PC-3 (cell line): ENCODE measurements around the gene SPAG7. TPM values are rescaled to one million over a fixed set of nuclear protein-coding genes. Genes with fewer than 3 reads are reported as not detected.
"Not testable (repeated sequence)": the region's sequence is repeated elsewhere in the genome, so short reads cannot be mapped to it uniquely, and the experiment has no call there.

Experiments used
- ATAC-seq: fragments of 200-7000 bp; cut with Tn5 transposase; 2 replicates; pipeline ENCODE4 v1.9.1; 2020; ENCODE audit warnings: mild to moderate bottlenecking, moderate library complexity
- BruUV-seq: library from RNA; stranded (reverse); fragments of 400-500 nt; replicated peaks from 2 replicates; lab custom pipeline; 2021; lab: Mats Ljungman, UMichigan
- CTCF ChIA-PET: fragments of 300-600 bp; sonication (Branson Sonifier 250); formaldehyde crosslinking; loops from one replicate; lab custom pipeline; 2022; ENCODE audit warnings: antibody characterized with exemption; lab: Charles Lee
- POLR2A ChIA-PET: fragments of 300-600 bp; sonication (Branson Sonifier 250); formaldehyde crosslinking; loops from one replicate; lab custom pipeline; 2022; ENCODE audit warnings: antibody characterized with exemption; ENCODE audit not compliant: unreplicated experiment; lab: Charles Lee
- DNase-seq: peaks from one replicate; pipeline ENCODE4 v3.0.0-alpha.2; 2015
- H2AFZ ChIP-seq: fragments of 300-600 bp; sonication (generic); 2 replicates; pipeline ENCODE4 v1.6.0; 2016; ENCODE audit warnings: antibody characterized with exemption, low read length
- H3F3A ChIP-seq: fragments of 300-600 bp; sonication (generic); one replicate; pipeline ENCODE4 v1.6.0; 2017; ENCODE audit warnings: antibody characterized with exemption, low read length, control low read depth, mild to moderate bottlenecking; ENCODE audit not compliant: unreplicated experiment
- H3K27ac ChIP-seq: fragments of 300-600 bp; sonication (generic); 2 replicates; pipeline ENCODE4 v1.5.1; 2016; ENCODE audit warnings: mild to moderate bottlenecking, low read length
- H3K27me3 ChIP-seq: fragments of 300-600 bp; sonication (generic); 2 replicates; pipeline ENCODE4 v1.6.1; 2016; ENCODE audit warnings: low read length, mixed read lengths
- H3K36me3 ChIP-seq: fragments of 300-600 bp; sonication (generic); 2 replicates; pipeline ENCODE4 v1.6.1; 2016; ENCODE audit warnings: low read depth, mixed run types, low read length, mixed read lengths
- H3K4me1 ChIP-seq: fragments of 300-600 bp; sonication (generic); 2 replicates; pipeline ENCODE4 v1.5.1; 2016; ENCODE audit warnings: low read length; ENCODE audit not compliant: insufficient read depth
- H3K4me2 ChIP-seq: fragments of 300-600 bp; sonication (generic); 2 replicates; pipeline ENCODE4 v1.6.0; 2016; ENCODE audit warnings: low read length
- H3K4me3 ChIP-seq: fragments of 300-600 bp; sonication (generic); 2 replicates; pipeline ENCODE4 v1.5.1; 2016; ENCODE audit warnings: mild to moderate bottlenecking, low read length, mixed read lengths
- H3K79me2 ChIP-seq: fragments of 300-600 bp; sonication (generic); 2 replicates; pipeline ENCODE4 v1.6.1; 2017; ENCODE audit warnings: low read length, mixed read lengths
- H3K9ac ChIP-seq: fragments of 300-600 bp; sonication (generic); 2 replicates; pipeline ENCODE4 v1.6.0; 2016; ENCODE audit warnings: mild to moderate bottlenecking, low read length
- H3K9me2 ChIP-seq: fragments of 300-600 bp; sonication (generic); replicated peaks from 2 replicates; pipeline ENCODE4 v1.6.1; 2016; ENCODE audit warnings: mixed run types, low read length, mixed read lengths
- H3K9me3 ChIP-seq: fragments of 300-600 bp; sonication (generic); 2 replicates; pipeline ENCODE4 v1.6.1; 2016; ENCODE audit warnings: low read length, mixed read lengths
- H4K20me1 ChIP-seq: fragments of 300-600 bp; sonication (generic); 2 replicates; pipeline ENCODE4 v1.6.1; 2016; ENCODE audit warnings: low read length, mixed read lengths
- CTCF ChIP-seq: fragments of 300-600 bp; sonication (generic); conservative IDR thresholded peaks from 2 replicates; pipeline ENCODE4 v1.5.1; 2017; ENCODE audit warnings: antibody characterized with exemption, low read depth, mild to moderate bottlenecking, low read length
- EZH2 ChIP-seq: fragments of 300-600 bp; sonication (generic); IDR thresholded peaks from one replicate; pipeline ENCODE4 v1.6.1; 2017; ENCODE audit warnings: antibody characterized with exemption, mild to moderate bottlenecking, low read length; ENCODE audit not compliant: unreplicated experiment
- EZH2phosphoT487 ChIP-seq: fragments of 300-600 bp; sonication (generic); IDR thresholded peaks from 2 replicates; pipeline ENCODE4 v1.6.1; 2018; ENCODE audit warnings: mild to moderate bottlenecking, antibody characterized with exemption, low read length, borderline replicate concordance
- intact Hi-C: fragments of 100-400 bp; cut with micrococcal nuclease; formaldehyde crosslinking; loops from 2 replicates; pipeline ENCODE4 v1.9.0; 2023
- total RNA-seq: library from RNA; depleted of rRNA; stranded (reverse); fragments of >200 nt; gene quantifications from 2 replicates; pipeline ENCODE4 v1.2.3, GENCODE V29; 2014

SPAG7 gene
- total RNA-seq, 1 experiment from 2014 or later = 44.1 TPM

DNA sequence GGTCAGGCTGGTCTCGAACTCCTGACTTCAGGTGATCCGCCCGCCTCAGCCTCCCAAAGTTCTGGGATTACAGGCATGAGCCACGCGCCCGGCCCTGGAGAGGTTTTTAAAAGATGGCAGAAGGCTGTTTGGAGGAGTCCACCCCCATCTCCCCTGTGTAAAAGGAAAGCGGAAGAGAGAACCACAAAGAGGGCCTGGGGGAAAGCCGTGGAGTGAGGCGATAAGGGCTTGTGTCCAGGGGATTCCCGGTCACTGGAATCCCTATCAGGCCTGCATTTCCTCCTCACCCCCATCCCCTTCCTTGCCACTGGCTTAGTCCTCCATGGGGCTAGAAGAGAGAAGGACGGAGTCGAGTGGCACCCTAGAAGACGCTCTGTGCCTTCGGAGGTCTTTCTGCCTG lies 35.7 kb downstream of the SPAG7 start, which contains the start of gene GP1BA:
Gene GP1BA, plus strand, starts transcription at position 315 of the 400 bp plus-strand sequence. CDS start 328 bp downstream, outside the sequence.
- no TSS peak for BruUV-seq
- CTCF ChIA-PET = no interaction called here
- H3K9me3 ChIP-seq = no peaks in the 10 kb centered on the region

DNA sequence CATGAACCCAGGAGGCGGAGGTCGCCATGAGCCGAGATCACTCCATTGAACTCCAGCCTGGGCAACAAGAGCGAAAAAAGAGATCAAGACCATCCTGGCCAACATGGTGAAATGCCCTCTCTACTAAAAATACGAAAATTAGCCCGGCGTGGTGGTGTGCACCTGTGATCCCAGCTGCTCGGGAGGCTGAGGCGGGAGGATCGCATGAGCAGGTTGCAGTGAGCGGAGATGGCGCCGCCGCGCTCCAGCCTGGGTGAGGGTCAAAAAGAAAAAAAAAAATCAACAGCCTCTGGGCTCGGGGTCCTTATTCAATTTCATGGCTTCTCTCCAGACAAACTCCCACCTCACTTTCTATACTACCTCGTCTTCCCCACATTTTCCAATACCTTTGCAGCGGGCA lies 38.7 kb downstream of the SPAG7 start:
- no peaks in the 10 kb centered on the region for H3K4me1 ChIP-seq
- H3K27ac ChIP-seq = no peak overlapping the region
- H3K9me2 ChIP-seq = no peaks in the 10 kb centered on the region
- TF ChIP-seq EZH2 (no peak), CTCF (no peak), EZH2phosphoT487 (no peak)
- intact Hi-C loops = no loop called here
- no peak overlapping the region for H3K4me2 ChIP-seq
- no peaks in the 10 kb centered on the region for H3K27me3 ChIP-seq
- ChIA-PET CTCF (no interaction called here), POLR2A (no interaction called here)
- no peaks in the 10 kb centered on the region for H3K79me2 ChIP-seq
- H3K36me3 ChIP-seq = no peaks in the 10 kb centered on the region
- H3F3A ChIP-seq = no peaks in the 10 kb centered on the region
- no peaks in the 10 kb centered on the region for H3K9me3 ChIP-seq
- DNase-seq = no peak
- no peak for ATAC-seq
- H2AFZ ChIP-seq = no peak overlapping the region
- no peak overlapping the region for H3K9ac ChIP-seq
- H3K4me3 ChIP-seq = no peak overlapping the region
- H4K20me1 ChIP-seq = no peaks in the 10 kb centered on the region
- no TSS peak for BruUV-seq

More for the DNA sequence above, 35.7 kb downstream of the SPAG7 start, which contains the start of gene GP1BA:
- Histone ChIP-seq H3K4me1 (0 out of 2 replicates have a peak, but pooled peaks cover 5% of the 10 kb centered on the region), H3K4me3 (no peak within 1 kb of the TSS), H3K27ac (no peak within 1 kb of the TSS), H3K4me2 (no peak within 1 kb of the TSS), H3K9me2 (no peaks in the 10 kb centered on the region), H2AFZ (no peak within 1 kb of the TSS), H3K9ac (no peak within 1 kb of the TSS), H4K20me1 (no peaks in the 10 kb centered on the region), H3F3A (no peaks in the 10 kb centered on the region), H3K27me3 (no peaks in the 10 kb centered on the region), H3K36me3 (no peaks in the 10 kb centered on the region), H3K79me2 (no peaks in the 10 kb centered on the region)
- ATAC-seq (no peak), DNase-seq (no peak)
- TF ChIP-seq CTCF (no peak), EZH2phosphoT487 (no peak), EZH2 (no peak)
- POLR2A ChIA-PET = no interaction called here
- intact Hi-C loops = no loop called here

DNA sequence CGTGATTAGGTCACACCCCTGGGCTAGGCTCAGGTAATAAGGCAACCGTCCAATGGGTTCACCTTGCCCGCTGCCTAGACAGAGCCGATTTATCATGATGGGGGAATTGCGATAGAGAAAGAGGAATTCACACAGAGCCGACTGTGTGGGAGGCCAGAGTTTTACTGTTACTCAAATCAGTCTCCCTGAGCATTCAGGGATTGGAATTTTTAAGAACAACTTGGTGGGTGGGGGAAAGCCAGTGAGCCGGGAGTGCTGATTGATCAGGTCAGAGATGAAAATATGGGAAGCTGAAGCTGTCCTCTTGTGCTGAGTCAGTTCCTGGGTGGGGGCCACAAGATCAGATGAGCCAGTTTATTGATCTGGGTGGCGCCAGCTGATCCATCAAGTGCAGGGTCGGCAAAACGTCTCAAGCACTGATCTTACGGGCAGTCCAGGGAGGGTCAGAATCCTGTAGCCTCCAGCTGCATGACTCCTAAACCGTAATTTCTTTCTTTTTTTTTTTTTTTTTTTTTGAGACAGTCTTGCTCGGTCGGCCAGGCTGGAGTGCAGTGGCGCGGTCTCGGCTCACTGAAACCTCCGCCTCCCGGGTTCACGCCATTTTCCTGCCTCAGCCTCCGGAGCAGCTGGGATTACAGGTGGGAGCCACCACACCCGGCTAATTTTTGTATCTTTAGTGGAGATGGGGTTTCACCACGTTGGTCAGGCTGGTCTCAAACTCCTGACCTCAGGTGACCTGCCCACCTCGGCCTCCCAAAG lies 40.9 kb downstream of the SPAG7 start:
- BruUV-seq, H3K9me2 ChIP-seq, H3K9ac ChIP-seq, H3K27ac ChIP-seq, H3K36me3 ChIP-seq, H3K27me3 ChIP-seq, H3K4me2 ChIP-seq, ATAC-seq, H4K20me1 ChIP-seq, DNase-seq, CTCF ChIA-PET, intact Hi-C loops, H3K4me3 ChIP-seq, H3K79me2 ChIP-seq, H3K4me1 ChIP-seq, H2AFZ ChIP-seq, H3K9me3 ChIP-seq, H3F3A ChIP-seq: not testable (repeated sequence)
- POLR2A ChIA-PET = interaction anchor here (0.6 kb wide), 2 partner anchors 13 to 925 kb away, joined by 3 read pairs; partner anchors contain the start of genes RNF167 and SLC25A11
